ENCODE measurements around the gene GMPS. TPM values are rescaled to one million over a fixed set of nuclear protein-coding genes. Genes with fewer than 3 reads are reported as not detected.

Gene GMPS
- total RNA-seq, 1 donor from 2014 or later, result 41.7 TPM

GRCh38 chr3:155912579-155913190 lies 42.2 kb downstream of the GMPS start:
- TF ChIP-seq, protein P1, sequence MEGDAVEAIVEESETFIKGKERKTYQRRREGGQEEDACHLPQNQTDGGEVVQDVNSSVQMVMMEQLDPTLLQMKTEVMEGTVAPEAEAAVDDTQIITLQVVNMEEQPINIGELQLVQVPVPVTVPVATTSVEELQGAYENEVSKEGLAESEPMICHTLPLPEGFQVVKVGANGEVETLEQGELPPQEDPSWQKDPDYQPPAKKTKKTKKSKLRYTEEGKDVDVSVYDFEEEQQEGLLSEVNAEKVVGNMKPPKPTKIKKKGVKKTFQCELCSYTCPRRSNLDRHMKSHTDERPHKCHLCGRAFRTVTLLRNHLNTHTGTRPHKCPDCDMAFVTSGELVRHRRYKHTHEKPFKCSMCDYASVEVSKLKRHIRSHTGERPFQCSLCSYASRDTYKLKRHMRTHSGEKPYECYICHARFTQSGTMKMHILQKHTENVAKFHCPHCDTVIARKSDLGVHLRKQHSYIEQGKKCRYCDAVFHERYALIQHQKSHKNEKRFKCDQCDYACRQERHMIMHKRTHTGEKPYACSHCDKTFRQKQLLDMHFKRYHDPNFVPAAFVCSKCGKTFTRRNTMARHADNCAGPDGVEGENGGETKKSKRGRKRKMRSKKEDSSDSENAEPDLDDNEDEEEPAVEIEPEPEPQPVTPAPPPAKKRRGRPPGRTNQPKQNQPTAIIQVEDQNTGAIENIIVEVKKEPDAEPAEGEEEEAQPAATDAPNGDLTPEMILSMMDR (IDR thresholded peaks at IDR 0.05; ENCODE audit: insufficient read depth, low read length, poor library complexity, severe bottlenecking), result no peak
- no peak overlapping the region for H3K4me3 ChIP-seq (ENCODE audit: low read depth, low read length)
- no peak for DNase-seq (ENCODE audit: low read depth)
- no peaks in the 10 kb centered on the region for H3K27me3 ChIP-seq (ENCODE audit: control insufficient read depth, insufficient read depth, low read length)
- no peaks in the 10 kb centered on the region for H3K36me3 ChIP-seq (ENCODE audit: control insufficient read depth, insufficient read depth, low read length)

GRCh38 chr3:155917781-155918180 lies 47.3 kb downstream of the GMPS start:
- TF ChIP-seq, protein P1 (IDR thresholded peaks at IDR 0.05; ENCODE audit: insufficient read depth, low read length, poor library complexity, severe bottlenecking), result no peak
- DNase-seq (ENCODE audit: low read depth), result no peak
- Histone ChIP-seq H3K4me3 (ENCODE audit: low read depth, low read length) (no peak overlapping the region), H3K27me3 (ENCODE audit: control insufficient read depth, insufficient read depth, low read length) (no peaks in the 10 kb centered on the region), H3K36me3 (ENCODE audit: control insufficient read depth, insufficient read depth, low read length) (no peaks in the 10 kb centered on the region)

GRCh38 chr3:155919728-155920127 lies 49.3 kb downstream of the GMPS start:
- no peak for DNase-seq (ENCODE audit: low read depth)
- TF ChIP-seq, protein P1 (IDR thresholded peaks at IDR 0.05; ENCODE audit: insufficient read depth, low read length, poor library complexity, severe bottlenecking), result no peak
- Histone ChIP-seq H3K36me3 (ENCODE audit: control insufficient read depth, insufficient read depth, low read length) (no peaks in the 10 kb centered on the region), H3K27me3 (ENCODE audit: control insufficient read depth, insufficient read depth, low read length) (no peaks in the 10 kb centered on the region), H3K4me3 (ENCODE audit: low read depth, low read length) (no peak overlapping the region)

GRCh38 chr3:155921486-155921885 lies 51.0 kb downstream of the GMPS start:
- no peaks in the 10 kb centered on the region for H3K27me3 ChIP-seq (ENCODE audit: control insufficient read depth, insufficient read depth, low read length)
- DNase-seq (ENCODE audit: low read depth), result no peak
- no peak overlapping the region for H3K4me3 ChIP-seq (ENCODE audit: low read depth, low read length)
- TF ChIP-seq, protein P1 (IDR thresholded peaks at IDR 0.05; ENCODE audit: insufficient read depth, low read length, poor library complexity, severe bottlenecking), result no peak
- H3K36me3 ChIP-seq (ENCODE audit: control insufficient read depth, insufficient read depth, low read length), result no peaks in the 10 kb centered on the region

GRCh38 chr3:155934230-155934629 lies 63.8 kb downstream of the GMPS start:
- TF ChIP-seq, protein P1 (IDR thresholded peaks at IDR 0.05; ENCODE audit: insufficient read depth, low read length, poor library complexity, severe bottlenecking), result no peak

DNA sequence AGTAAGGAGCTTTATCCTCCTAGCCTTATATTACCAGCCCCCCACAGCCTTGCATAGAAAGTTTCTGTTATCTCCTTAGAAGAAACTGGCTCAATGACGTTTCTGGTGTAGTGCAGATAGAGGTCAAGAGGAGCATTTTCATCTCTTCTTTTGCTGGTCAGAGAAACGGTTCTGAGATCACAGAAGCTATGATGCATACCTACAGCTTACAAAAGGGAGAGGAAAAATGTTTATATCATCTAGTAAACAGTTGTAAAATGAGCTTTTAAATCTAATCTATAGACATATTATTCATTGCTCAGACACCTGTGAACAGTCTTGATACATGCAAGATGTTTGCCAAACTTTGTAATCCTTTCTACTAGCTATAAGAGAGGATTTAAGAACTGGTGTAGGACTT lies 68.0 kb downstream of the GMPS start:
- Histone ChIP-seq H3K36me3 (ENCODE audit: control insufficient read depth, insufficient read depth, low read length) (peaks cover 2% of the 10 kb centered on the region), H3K27me3 (ENCODE audit: control insufficient read depth, insufficient read depth, low read length) (no peaks in the 10 kb centered on the region)

More at GRCh38 chr3:155934230-155934629, 63.8 kb downstream of the GMPS start:
- Histone ChIP-seq H3K27me3 (ENCODE audit: control insufficient read depth, insufficient read depth, low read length) (no peaks in the 10 kb centered on the region), H3K4me3 (ENCODE audit: low read depth, low read length) (no peak overlapping the region), H3K36me3 (ENCODE audit: control insufficient read depth, insufficient read depth, low read length) (peaks cover 2% of the 10 kb centered on the region)
- DNase-seq (ENCODE audit: low read depth), result no peak

More for the DNA sequence above, 68.0 kb downstream of the GMPS start:
- TF ChIP-seq, protein P1 (IDR thresholded peaks at IDR 0.05; ENCODE audit: insufficient read depth, low read length, poor library complexity, severe bottlenecking), result no peak
- DNase-seq (ENCODE audit: low read depth), result no peak
- H3K4me3 ChIP-seq (ENCODE audit: low read depth, low read length), result no peak overlapping the region
